Stomach smooth muscle (tissue), 2 donors: ENCODE results near the gene TLX2.
A peak's percentile ranks its signal among the peaks of the same experiment; 100 is the strongest.

Experiments
- H3K27ac ChIP-seq: one replicate; pipeline ENCODE4 v1.7.0; 2013; ENCODE audit warnings: mild to moderate bottlenecking, low read length, inconsistent platforms
- H3K27me3 ChIP-seq, 2 donors: one replicate each; pipeline ENCODE4 v1.7.0; 2013; ENCODE audit warnings: low read length in 2 of 2; ENCODE audit not compliant: insufficient read depth in 2 of 2, control insufficient read depth in 1 of 2
- H3K36me3 ChIP-seq, 2 donors: one replicate each; pipeline ENCODE4 v1.7.0; 2013; ENCODE audit warnings: low read length in 2 of 2; ENCODE audit not compliant: control insufficient read depth in 2 of 2, insufficient read depth in 2 of 2
- H3K4me1 ChIP-seq: one replicate; pipeline ENCODE4 v1.7.0; 2013; ENCODE audit warnings: low read length; ENCODE audit not compliant: control insufficient read depth, insufficient read depth
- H3K4me3 ChIP-seq, 2 donors: one replicate each; pipeline ENCODE4 v1.7.0; 2013; ENCODE audit warnings: low read length in 2 of 2
- H3K9ac ChIP-seq, 2 donors: one replicate each; pipeline ENCODE4 v1.7.0; 2013; ENCODE audit warnings: low read length in 2 of 2, mild to moderate bottlenecking in 1 of 2
- H3K9me3 ChIP-seq, 2 donors: one replicate each; pipeline ENCODE4 v1.7.0; 2013; ENCODE audit warnings: low read length in 2 of 2; ENCODE audit not compliant: control insufficient read depth in 2 of 2
- donor health status: healthy.
- donor health status: Pancreatic carcinoma.

The TLX2 gene

DNA sequence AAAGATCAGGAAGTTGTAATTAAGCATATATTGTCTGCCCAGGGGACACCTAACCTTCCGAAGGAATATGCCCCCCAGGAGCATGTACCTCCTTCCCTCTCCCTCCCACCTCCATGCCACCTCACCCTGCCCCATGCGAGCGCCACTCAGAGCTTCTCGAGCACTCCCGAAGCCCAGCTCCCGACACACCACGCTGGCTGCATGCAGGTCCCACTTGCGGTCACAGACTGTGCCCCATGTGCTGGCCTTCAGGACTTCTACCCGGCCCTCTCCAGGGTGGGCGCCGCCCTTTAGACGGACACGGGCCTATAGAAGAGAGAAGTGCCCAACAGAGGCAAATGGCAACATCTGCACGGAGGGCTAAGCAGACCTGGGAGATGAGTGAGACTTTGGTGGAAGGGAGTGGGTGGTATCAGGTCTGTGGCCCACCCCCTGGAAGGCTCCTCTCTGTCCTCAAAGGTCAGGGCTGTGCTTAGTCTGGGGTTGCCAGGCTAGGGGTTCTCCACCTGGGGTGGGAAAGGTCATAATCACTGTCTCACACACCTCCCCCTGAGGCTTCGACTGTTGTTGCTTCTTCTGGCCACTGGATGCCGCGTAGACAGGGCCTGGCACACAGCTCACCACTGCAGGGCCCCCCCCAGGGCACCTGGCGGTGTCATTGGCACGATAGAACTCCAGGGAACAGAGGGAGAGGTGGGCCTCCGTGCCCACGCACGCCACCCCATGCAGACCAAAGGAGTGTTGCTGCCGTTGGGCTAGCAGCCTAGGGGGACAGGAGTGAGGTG lies 22.1 kb downstream of the TLX2 start:
- H3K9me3 ChIP-seq = no peaks in the 10 kb centered on the region
- H3K9ac ChIP-seq = no peak overlapping the region
- peaks cover 6 to 19% of the 10 kb centered on the region in 2 donors for H3K36me3 ChIP-seq
- no peak overlapping the region for H3K27ac ChIP-seq
- H3K4me1 ChIP-seq = peaks cover 4% of the 10 kb centered on the region
- peaks cover 0 to 3% of the 10 kb centered on the region in 2 donors for H3K27me3 ChIP-seq
- no peak overlapping the region for H3K4me3 ChIP-seq

DNA sequence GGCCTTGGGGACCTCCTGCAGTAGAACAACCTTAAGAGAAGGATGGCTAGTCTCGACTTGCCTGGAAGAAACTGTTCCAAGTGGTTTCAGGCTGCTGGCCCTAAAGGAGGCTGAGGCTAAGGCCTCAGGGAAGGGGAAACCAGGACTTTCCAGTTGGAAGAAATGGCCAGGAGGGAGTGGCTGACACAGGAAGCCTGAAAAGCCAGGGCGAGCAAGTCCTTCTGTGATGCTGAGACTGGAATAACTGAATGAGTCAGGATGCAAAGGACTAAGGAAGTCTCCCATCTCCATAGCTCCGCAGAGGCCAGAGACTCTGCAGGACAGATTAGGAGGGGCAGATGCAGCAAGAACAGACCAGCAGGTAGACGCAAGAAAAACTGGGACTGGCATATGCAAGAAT lies 22.9 kb downstream of the TLX2 start:
- Histone ChIP-seq H3K9ac (no peak overlapping the region), H3K4me1 (no peaks in the 10 kb centered on the region), H3K9me3 (no peaks in the 10 kb centered on the region), H3K4me3 (no peak overlapping the region), H3K36me3 (peaks cover 6 to 14% of the 10 kb centered on the region in 2 donors), H3K27me3 (peaks cover 0 to 3% of the 10 kb centered on the region in 2 donors), H3K27ac (no peak overlapping the region)

DNA sequence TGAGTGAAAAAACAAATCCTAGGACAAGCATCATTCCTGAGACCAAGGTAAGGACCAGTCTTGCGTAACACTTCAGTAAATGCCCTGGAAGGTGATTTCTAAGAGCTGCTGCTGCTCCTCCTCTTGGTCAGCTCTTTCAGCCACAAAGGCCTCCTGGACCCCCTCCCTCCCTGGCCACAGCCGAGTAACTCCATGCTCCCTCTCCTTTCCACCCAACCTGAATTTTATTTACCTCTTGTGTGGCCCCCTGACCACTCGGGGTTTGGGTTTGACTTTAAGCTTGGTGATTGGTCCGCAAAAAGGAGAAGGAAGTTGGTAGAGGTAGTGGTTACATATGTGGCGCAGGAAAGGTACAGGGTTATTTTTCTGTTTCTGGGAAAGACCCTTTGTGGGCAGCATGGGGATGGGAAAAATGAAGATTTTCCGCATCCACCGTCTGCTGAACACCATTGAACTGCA lies 24.7 kb downstream of the TLX2 start:
- peaks cover 0 to 3% of the 10 kb centered on the region in 2 donors for H3K36me3 ChIP-seq
- no peaks in the 10 kb centered on the region for H3K4me1 ChIP-seq
- H3K9me3 ChIP-seq = no peaks in the 10 kb centered on the region
- peaks cover 0 to 3% of the 10 kb centered on the region in 2 donors for H3K27me3 ChIP-seq
- no peak overlapping the region for H3K9ac ChIP-seq
- no peak overlapping the region for H3K27ac ChIP-seq
- no peak overlapping the region for H3K4me3 ChIP-seq

DNA sequence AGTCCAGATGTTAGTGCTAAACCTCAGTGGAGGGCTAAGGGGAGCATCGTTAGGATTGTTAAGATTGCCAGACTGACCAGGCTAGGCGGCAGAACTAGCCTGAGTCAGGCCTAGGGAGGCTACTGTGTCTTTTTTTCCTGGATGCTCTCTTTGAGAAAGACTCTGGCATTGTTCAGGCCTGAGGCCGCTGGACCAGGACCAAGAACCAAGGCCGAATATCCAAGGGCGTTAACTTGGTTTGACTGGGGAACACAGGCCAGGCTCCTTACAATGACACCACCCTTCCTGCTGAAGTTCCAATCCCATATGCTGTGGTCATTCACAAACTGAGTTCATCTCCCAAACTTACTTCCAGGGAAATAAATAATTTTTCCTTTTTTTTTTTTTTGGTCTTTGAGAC lies 26.0 kb downstream of the TLX2 start:
- Histone ChIP-seq H3K36me3 (no peaks in the 10 kb centered on the region), H3K9me3 (no peaks in the 10 kb centered on the region), H3K4me1 (no peaks in the 10 kb centered on the region), H3K27ac (peak overlapping the region; percentile 11), H3K27me3 (peaks cover 0 to 3% of the 10 kb centered on the region in 2 donors), H3K4me3 (no peak overlapping the region), H3K9ac (no peak overlapping the region)

DNA sequence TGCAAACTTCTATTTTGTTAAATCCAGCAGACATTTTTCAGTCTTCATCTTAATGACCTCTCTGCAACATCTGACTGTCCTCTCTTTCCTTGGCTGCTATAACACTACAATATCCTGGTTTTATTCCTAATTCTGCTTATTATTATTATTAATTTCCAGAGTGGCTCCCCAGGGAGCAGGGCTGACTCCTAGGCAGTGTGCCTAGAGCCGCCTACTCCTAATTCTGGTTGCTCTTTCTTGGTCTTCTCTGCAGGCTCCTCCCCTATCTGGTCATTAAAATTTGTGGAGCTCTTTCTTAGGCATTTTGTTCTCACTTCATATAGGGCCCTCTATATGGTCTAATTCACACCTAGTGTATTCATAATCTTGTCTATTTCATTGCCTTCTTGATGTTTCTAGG lies 28.7 kb downstream of the TLX2 start:
- Histone ChIP-seq H3K9me3 (no peaks in the 10 kb centered on the region), H3K36me3 (no peaks in the 10 kb centered on the region), H3K27me3 (peaks cover 3% of the 10 kb centered on the region in 2 donors), H3K27ac (no peak overlapping the region), H3K4me1 (no peaks in the 10 kb centered on the region), H3K4me3 (no peak overlapping the region), H3K9ac (no peak overlapping the region)

DNA sequence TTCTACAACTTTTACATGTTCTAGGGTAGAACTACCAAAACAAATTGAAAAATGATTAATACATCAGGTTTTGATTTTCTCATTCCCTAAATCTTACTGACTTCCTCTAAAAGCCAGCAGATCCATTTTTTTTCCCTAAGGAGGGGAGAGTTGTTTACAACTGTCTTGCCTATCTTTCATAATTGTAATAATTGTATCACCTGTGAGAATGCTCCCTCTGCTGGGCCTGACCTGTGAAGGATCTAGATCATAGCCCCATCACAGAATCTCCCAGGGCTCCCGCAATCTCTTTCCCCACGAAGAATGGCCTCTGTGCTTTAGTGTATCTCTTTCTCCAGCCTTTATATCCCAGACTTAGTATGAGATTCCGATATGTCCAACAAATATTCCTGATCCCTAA lies 30.4 kb downstream of the TLX2 start:
- no peak overlapping the region for H3K4me3 ChIP-seq
- no peak overlapping the region for H3K9ac ChIP-seq
- peaks cover 0 to 12% of the 10 kb centered on the region in 2 donors for H3K27me3 ChIP-seq
- no peaks in the 10 kb centered on the region for H3K9me3 ChIP-seq
- H3K4me1 ChIP-seq = peaks cover 14% of the 10 kb centered on the region
- H3K27ac ChIP-seq = no peak overlapping the region
- H3K36me3 ChIP-seq = no peaks in the 10 kb centered on the region

DNA sequence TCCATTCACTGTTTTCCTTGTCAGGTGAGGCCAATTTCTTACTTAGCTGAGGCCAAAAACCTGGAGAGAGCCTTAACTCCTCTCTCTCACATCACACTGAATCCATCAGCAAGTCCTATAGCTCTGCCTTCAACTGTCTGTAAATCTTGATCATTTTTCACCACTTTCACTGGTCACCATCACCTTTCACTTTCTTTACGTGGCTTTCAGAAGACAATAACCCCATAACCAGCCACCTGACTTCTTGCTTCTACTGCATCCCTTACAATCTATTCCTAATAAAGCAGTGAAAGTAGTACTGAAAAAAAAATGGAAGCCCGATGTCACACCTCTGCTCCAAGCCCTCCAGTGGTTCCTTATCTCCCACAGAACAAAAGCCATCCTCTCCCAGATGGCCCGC lies 31.8 kb downstream of the TLX2 start:
- Histone ChIP-seq H3K27ac (no peak overlapping the region), H3K9me3 (no peaks in the 10 kb centered on the region), H3K4me3 (no peak overlapping the region), H3K4me1 (peaks cover 16% of the 10 kb centered on the region), H3K9ac (no peak overlapping the region), H3K27me3 (peaks cover 0 to 21% of the 10 kb centered on the region in 2 donors), H3K36me3 (no peaks in the 10 kb centered on the region)

DNA sequence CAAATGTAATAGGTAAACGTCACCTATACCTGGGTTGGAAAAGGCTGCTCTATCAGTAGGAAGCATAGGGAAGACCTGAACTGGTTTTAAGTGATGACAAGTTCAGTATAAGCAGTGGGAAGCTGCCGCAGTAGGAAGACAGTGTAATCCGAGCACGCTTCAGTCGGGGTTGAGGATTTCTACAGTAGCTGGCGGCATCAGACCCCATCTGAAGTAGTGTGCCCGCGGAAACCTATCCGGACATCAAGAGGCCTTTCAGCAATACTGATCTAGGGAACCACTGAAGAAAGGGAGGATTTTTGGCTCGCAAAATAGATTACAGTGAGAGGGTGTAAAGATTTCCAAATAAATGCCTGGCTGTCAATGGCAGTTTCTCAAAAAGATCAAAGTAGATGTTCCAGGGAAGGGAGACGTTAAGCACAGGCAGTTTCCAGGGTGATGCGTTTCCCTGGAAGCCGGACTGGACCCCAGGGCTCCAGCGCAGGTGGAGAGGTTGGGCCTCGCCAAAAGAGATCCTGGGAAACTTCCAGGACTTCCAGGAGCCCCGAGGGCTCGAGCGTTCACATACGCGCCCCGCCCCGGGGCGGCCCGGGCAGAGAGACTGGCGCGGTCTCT lies 34.1 kb downstream of the TLX2 start:
- peaks cover 24% of the 10 kb centered on the region for H3K4me1 ChIP-seq
- no peaks in the 10 kb centered on the region for H3K36me3 ChIP-seq
- H3K27ac ChIP-seq = peak overlapping the region; percentile 49
- H3K4me3 ChIP-seq = peak overlapping the region; percentile 66 to 73
- no peaks in the 10 kb centered on the region for H3K9me3 ChIP-seq
- peaks cover 0 to 21% of the 10 kb centered on the region in 2 donors for H3K27me3 ChIP-seq
- H3K9ac ChIP-seq = peak overlapping the region; percentile 63 to 64

DNA sequence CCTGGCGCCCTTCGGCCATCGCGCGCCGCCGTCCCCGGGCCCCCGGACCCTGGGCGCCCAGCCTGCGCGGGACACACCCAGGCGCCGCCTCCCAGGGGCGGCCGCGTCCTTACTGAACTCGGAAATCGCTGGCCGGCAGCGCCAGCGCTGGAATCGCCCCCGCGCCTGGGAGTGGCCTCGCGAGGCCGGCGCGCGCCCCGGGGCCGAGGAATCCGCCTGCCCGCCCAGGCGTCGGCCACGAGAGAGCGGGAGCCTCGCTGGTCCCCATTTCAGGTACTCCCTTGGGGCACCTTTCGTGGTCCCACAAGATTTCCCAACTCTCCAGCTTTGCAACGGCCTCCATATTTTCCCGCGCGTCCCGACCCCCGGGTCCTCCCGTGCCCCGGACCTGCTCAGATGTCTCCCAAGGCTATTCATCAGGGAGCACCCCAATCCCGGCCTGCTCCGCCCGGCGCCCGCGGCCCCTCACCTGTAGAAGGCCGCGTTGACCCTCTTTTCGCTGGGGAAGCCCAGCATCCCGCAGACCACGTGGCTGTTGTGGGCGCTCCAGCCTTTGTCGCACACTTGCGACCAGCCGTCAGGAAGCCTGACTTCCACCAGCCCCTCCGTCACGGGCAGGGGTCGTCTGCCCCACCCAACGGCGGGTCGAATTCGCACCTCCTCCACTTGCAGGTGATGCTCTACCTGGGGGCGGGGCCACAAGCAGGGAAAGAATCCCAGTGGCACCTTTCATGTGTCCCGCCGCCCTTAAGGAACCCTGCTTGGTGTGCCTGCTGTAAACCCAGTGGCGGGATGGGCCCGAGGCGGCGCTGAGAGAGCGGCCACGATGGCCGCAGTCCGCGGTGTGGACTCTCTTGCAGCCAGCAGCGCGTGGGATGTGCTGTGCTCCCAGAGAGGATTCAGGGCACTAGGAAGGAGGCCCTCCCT lies 34.9 kb downstream of the TLX2 start:
- H3K27ac ChIP-seq = no peak overlapping the region
- H3K9ac ChIP-seq = peak overlapping the region; percentile 63 to 64
- peaks cover 0 to 21% of the 10 kb centered on the region in 2 donors for H3K27me3 ChIP-seq
- no peaks in the 10 kb centered on the region for H3K9me3 ChIP-seq
- H3K36me3 ChIP-seq = no peaks in the 10 kb centered on the region
- H3K4me3 ChIP-seq = peak overlapping the region; percentile 66 to 73
- H3K4me1 ChIP-seq = peaks cover 32% of the 10 kb centered on the region

DNA sequence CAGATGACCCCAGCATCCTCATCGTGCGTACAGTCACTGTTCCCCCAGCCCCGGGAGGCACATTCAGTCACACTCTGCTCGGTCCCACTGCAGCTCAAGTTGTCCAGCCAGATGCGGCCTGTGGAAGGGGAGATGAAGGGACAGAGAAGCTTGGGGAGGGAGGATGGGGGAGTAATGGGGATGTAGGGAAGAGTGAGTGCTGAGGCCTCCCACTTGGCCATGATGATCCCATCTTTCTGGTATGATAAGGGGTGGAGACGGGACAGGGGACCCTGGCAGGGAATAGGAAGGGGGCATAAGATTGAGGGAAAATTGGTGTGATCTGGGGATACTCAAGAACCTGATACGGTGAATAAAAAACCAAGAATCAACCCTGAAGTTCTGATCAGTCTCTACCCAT lies 36.0 kb downstream of the TLX2 start:
- H3K36me3 ChIP-seq = no peaks in the 10 kb centered on the region
- H3K9ac ChIP-seq = no peak overlapping the region
- H3K4me1 ChIP-seq = peaks cover 40% of the 10 kb centered on the region
- peaks cover 0 to 21% of the 10 kb centered on the region in 2 donors for H3K27me3 ChIP-seq
- no peaks in the 10 kb centered on the region for H3K9me3 ChIP-seq
- H3K4me3 ChIP-seq = peak overlapping the region in 1 of 2 donors; percentile 73
- H3K27ac ChIP-seq = no peak overlapping the region
